Upper lobe of right lung (tissue), 1 donor: Measurements from ENCODE around the gene AKT3. TPM values are rescaled to one million over a fixed set of nuclear protein-coding genes. Genes with fewer than 3 reads are reported as not detected.

Experiments used
- ATAC-seq: fragments of 200-7000 bp; cut with Tn5 transposase; one replicate; pipeline ENCODE4 v1.9.1; 2020; ENCODE audit warnings: mild to moderate bottlenecking, moderate library complexity
- DNase-seq: peaks from one replicate; pipeline ENCODE4 v3.0.0-alpha.2; 2020
- H3K27ac ChIP-seq: fragments of 200-600 bp; one replicate; pipeline ENCODE4 v1.8.0; 2022
- H3K27me3 ChIP-seq: fragments of 200-600 bp; one replicate; pipeline ENCODE4 v1.8.0; 2022; ENCODE audit warnings: mild to moderate bottlenecking
- H3K36me3 ChIP-seq: fragments of 200-600 bp; one replicate; pipeline ENCODE4 v1.8.0; 2022
- H3K4me1 ChIP-seq: fragments of 200-600 bp; one replicate; pipeline ENCODE4 v1.8.0; 2022
- H3K4me3 ChIP-seq: fragments of 200-600 bp; one replicate; pipeline ENCODE4 v1.8.0; 2022; ENCODE audit warnings: mild to moderate bottlenecking
- H3K9me3 ChIP-seq: fragments of 200-600 bp; one replicate; pipeline ENCODE4 v1.8.0; 2022
- CTCF ChIP-seq: fragments of 200-600 bp; IDR thresholded peaks from one replicate; pipeline ENCODE4 v1.8.0; 2022; ENCODE audit warnings: antibody characterized with exemption
- intact Hi-C: fragments of 100-400 bp; cut with DNase I; formaldehyde crosslinking; loops from one replicate; pipeline ENCODE4 v1.11.0; 2022
- total RNA-seq: library from RNA; stranded (reverse); fragmentation: NEBNext Ultra II Directional; extraction: Animal tissue kit (Norgen Biotek cat#: 25700); gene quantifications from one replicate; pipeline ENCODE4 v1.2.1, GENCODE V29; 2021
- donor health status: DM: no; HTN: yes; CAD: no; lungs with severe emphysema.

The AKT3 gene
- total RNA-seq, 1 donor from 2014 or later: 64.6 TPM

GRCh38 chr1:243706563-243706962 lies 143.5 kb downstream of the AKT3 start:
- Histone ChIP-seq H3K27ac (no peak overlapping the region), H3K27me3 (no peaks in the 10 kb centered on the region), H3K4me1 (no peaks in the 10 kb centered on the region), H3K4me3 (no peak overlapping the region), H3K36me3 (no peaks in the 10 kb centered on the region), H3K9me3 (no peaks in the 10 kb centered on the region)
- no peak for DNase-seq
- intact Hi-C loops: no loop called here
- ATAC-seq: no peak
- TF ChIP-seq CTCF: no peak

- DNase-seq: no peak
- H3K27me3 ChIP-seq: no peaks in the 10 kb centered on the region
- no peak overlapping the region for H3K4me3 ChIP-seq
- H3K9me3 ChIP-seq: no peaks in the 10 kb centered on the region
- intact Hi-C loops: no loop called here
- H3K27ac ChIP-seq: no peak overlapping the region
- H3K36me3 ChIP-seq: no peaks in the 10 kb centered on the region
- H3K4me1 ChIP-seq: no peaks in the 10 kb centered on the region
- no peak for ATAC-seq
- TF ChIP-seq CTCF: no peak
These were observed 144.5 kb downstream of the AKT3 start for GRCh38 chr1:243705585-243705984.

- DNase-seq (no peak), ATAC-seq (no peak)
- H3K9me3 ChIP-seq: no peaks in the 10 kb centered on the region
- no peak overlapping the region for H3K27ac ChIP-seq
- no peaks in the 10 kb centered on the region for H3K36me3 ChIP-seq
- no peak overlapping the region for H3K4me3 ChIP-seq
- intact Hi-C loops: no loop called here
- no peak for TF ChIP-seq CTCF
- no peaks in the 10 kb centered on the region for H3K4me1 ChIP-seq
- no peaks in the 10 kb centered on the region for H3K27me3 ChIP-seq
These were observed 148.2 kb downstream of the AKT3 start for GRCh38 chr1:243701872-243702271.

- H3K9me3 ChIP-seq: no peaks in the 10 kb centered on the region
- no peak overlapping the region for H3K4me3 ChIP-seq
- intact Hi-C loops: no loop called here
- peaks cover 4% of the 10 kb centered on the region for H3K36me3 ChIP-seq
- TF ChIP-seq CTCF: no peak
- H3K4me1 ChIP-seq: no peaks in the 10 kb centered on the region
- H3K27ac ChIP-seq: no peak overlapping the region
- ATAC-seq (no peak), DNase-seq (no peak)
- no peaks in the 10 kb centered on the region for H3K27me3 ChIP-seq
These were observed 156.2 kb downstream of the AKT3 start for GRCh38 chr1:243693800-243694199.

- no peaks in the 10 kb centered on the region for H3K9me3 ChIP-seq
- H3K27me3 ChIP-seq: no peaks in the 10 kb centered on the region
- TF ChIP-seq CTCF: no peak
- intact Hi-C loops: no loop called here
- no peak overlapping the region for H3K27ac ChIP-seq
- no peaks in the 10 kb centered on the region for H3K36me3 ChIP-seq
- H3K4me3 ChIP-seq: no peak overlapping the region
- no peak for ATAC-seq
- no peaks in the 10 kb centered on the region for H3K4me1 ChIP-seq
- DNase-seq: no peak
These were observed 163.9 kb downstream of the AKT3 start for GRCh38 chr1:243686159-243686558.

GRCh38 chr1:243680860-243681259 lies 169.2 kb downstream of the AKT3 start:
- intact Hi-C loops: no loop called here
- Histone ChIP-seq H3K4me3 (no peak overlapping the region), H3K4me1 (no peaks in the 10 kb centered on the region), H3K27ac (no peak overlapping the region), H3K27me3 (no peaks in the 10 kb centered on the region), H3K36me3 (no peaks in the 10 kb centered on the region), H3K9me3 (no peaks in the 10 kb centered on the region)
- no peak for TF ChIP-seq CTCF
- ATAC-seq: no peak
- DNase-seq: no peak
